A549 (cell line): ENCODE data around the gene NEK5. TPM values are rescaled to one million over a fixed set of nuclear protein-coding genes. Genes with fewer than 3 reads are reported as not detected.
A peak's percentile ranks its signal among the peaks of the same experiment; 100 is the strongest.

Source experiments
- ATAC-seq, 2 experiments: fragments of 200-7000 bp in 1 of 2; fragments of >200 bp in 1 of 2; cut with Nextera tagmentation in 1 of 2; cut with Tn5 transposase in 1 of 2; 3 replicates each; pipeline versions ENCODE4 v1.8.0 to v1.9.1; 2018 to 2020; ENCODE audit warnings: mild to moderate bottlenecking in 1 of 2, moderate library complexity in 1 of 2
- CTCF ChIA-PET: fragments of 300-600 bp; sonication (Branson Sonifier 250); formaldehyde crosslinking; extraction: SDS; loops from one replicate; lab custom pipeline; 2021; ENCODE audit warnings: antibody characterized with exemption, inconsistent platforms; lab: Yijun Ruan, JAX
- POLR2A ChIA-PET: fragments of 350-600 bp; formaldehyde crosslinking; extraction: SDS; loops from one replicate; lab custom pipeline; 2021; ENCODE audit warnings: antibody characterized with exemption, inconsistent platforms; lab: Yijun Ruan, JAX
- DNase-seq, 2 experiments: peaks; one replicate each; pipeline versions ENCODE4 v3.0.0 to v3.0.0-alpha.2; 2011 to 2016; ENCODE audit warnings: low read depth in 1 of 2, low spot score in 1 of 2
- FAIRE-seq: peaks from 2 replicates; lab custom pipeline; 2011; peaks lifted over from hg19 to GRCh38; lab: Jason Lieb, UNC
- H3K27ac ChIP-seq, 2 experiments: fragments of >200 bp; sonication (Bioruptor Twin); formaldehyde crosslinking; 3 replicates each; pipeline ENCODE4 v1.5.1; 2016 to 2017
- H3K4me1 ChIP-seq: fragments of >200 bp; sonication (Bioruptor Twin); formaldehyde crosslinking; 3 replicates; pipeline ENCODE4 v1.6.1; 2016
- H3K4me2 ChIP-seq: fragments of >200 bp; sonication (Bioruptor Twin); formaldehyde crosslinking; 3 replicates; pipeline ENCODE4 v1.6.1; 2016
- H3K4me3 ChIP-seq: fragments of >200 bp; sonication (Bioruptor Twin); formaldehyde crosslinking; 3 replicates; pipeline ENCODE4 v1.5.1; 2016
- H3K9me3 ChIP-seq: fragments of >200 bp; sonication (Bioruptor Twin); formaldehyde crosslinking; 3 replicates; pipeline ENCODE4 v1.6.1; 2016
- BHLHE40 ChIP-seq: IDR thresholded peaks from 2 replicates; pipeline ENCODE4 v1.6.1; 2012; ENCODE audit warnings: low read depth, low read length, inconsistent platforms
- CEBPB ChIP-seq, 2 experiments: fragments of >200 bp in 1 of 2; sonication (Bioruptor Twin) in 1 of 2; formaldehyde crosslinking in 1 of 2; IDR thresholded peaks; 2 replicates each; pipeline ENCODE4 v1.6.1; 2012 to 2016
- CHD4 ChIP-seq: fragments of 200-600 bp; sonication (generic); IDR thresholded peaks from 2 replicates; pipeline ENCODE4 v1.6.1; 2016; ENCODE audit warnings: antibody characterized with exemption, mild to moderate bottlenecking, borderline replicate concordance
- CTCF ChIP-seq: fragments of >200 bp; sonication (Bioruptor Twin); formaldehyde crosslinking; IDR thresholded peaks from 3 replicates; pipeline ENCODE4 v1.5.1; 2016
- ESRRA ChIP-seq: fragments of 150-350 bp; IDR thresholded peaks from 2 replicates; pipeline ENCODE4 v1.6.1; 2014; ENCODE audit warnings: mild to moderate bottlenecking, low read length, borderline replicate concordance
- FOSL2 ChIP-seq, 2 experiments: fragments of 450-650 bp in 1 of 2; fragments of >200 bp in 1 of 2; sonication (Bioruptor Twin) in 1 of 2; formaldehyde crosslinking; IDR thresholded peaks; 2 replicates each; pipeline versions ENCODE4 v1.5.0 to v1.6.1; 2016 to 2020; ENCODE audit warnings: mild to moderate bottlenecking in 1 of 2, moderate library complexity in 1 of 2
- GATA3 ChIP-seq: IDR thresholded peaks from 2 replicates; pipeline ENCODE4 v1.6.1; 2012; ENCODE audit warnings: borderline replicate concordance
- JUN ChIP-seq, 2 experiments: fragments of >200 bp; sonication (Bioruptor Twin); formaldehyde crosslinking; IDR thresholded peaks; 2 replicates in 1 of 2; 3 replicates in 1 of 2; pipeline ENCODE4 v1.6.1; 2016 to 2017
- KDM1A ChIP-seq: fragments of 200-600 bp; sonication (generic); IDR thresholded peaks from 2 replicates; pipeline ENCODE4 v1.6.1; 2016; ENCODE audit warnings: low read depth, mild to moderate bottlenecking
- MYC ChIP-seq: IDR thresholded peaks from 2 replicates; pipeline ENCODE4 v1.6.1; 2012; ENCODE audit warnings: mild to moderate bottlenecking, inconsistent platforms, low read length, improper control_type of control experiment, borderline replicate concordance
- NFE2L2 ChIP-seq: fragments of 150-350 bp; conservative IDR thresholded peaks from 2 replicates; pipeline ENCODE4 v1.6.1; 2014; ENCODE audit warnings: low read length
- POLR2AphosphoS2 ChIP-seq: conservative IDR thresholded peaks from 2 replicates; pipeline ENCODE4 v1.6.1; 2012; ENCODE audit warnings: low read length, improper control_type of control experiment, inconsistent platforms
- RAD21 ChIP-seq, 2 experiments: fragments of >200 bp in 1 of 2; sonication (Bioruptor Twin) in 1 of 2; formaldehyde crosslinking in 1 of 2; IDR thresholded peaks in 1 of 2; conservative IDR thresholded peaks in 1 of 2; 2 replicates in 1 of 2; 3 replicates in 1 of 2; pipeline ENCODE4 v1.6.1; 2012 to 2018; ENCODE audit warnings: inconsistent platforms in 1 of 2
- RCOR1 ChIP-seq: fragments of 150-350 bp; IDR thresholded peaks from 2 replicates; pipeline ENCODE4 v1.6.1; 2014; ENCODE audit warnings: antibody characterized with exemption, low read length, low read depth
- RNF2 ChIP-seq: fragments of 200-600 bp; sonication (generic); IDR thresholded peaks from 2 replicates; pipeline ENCODE4 v1.6.1; 2016; ENCODE audit warnings: low read depth, mild to moderate bottlenecking, antibody characterized with exemption, moderate library complexity, borderline replicate concordance
- SMC3 ChIP-seq: fragments of >200 bp; sonication (Bioruptor Twin); formaldehyde crosslinking; IDR thresholded peaks from 3 replicates; pipeline ENCODE4 v1.6.1; 2018; ENCODE audit warnings: inconsistent platforms
- TFCP2L1 ChIP-seq: fragments of 250-450 bp; sonication (Bioruptor Pico); IDR thresholded peaks from 2 replicates; pipeline ENCODE4 v1.5.0; 2021; ENCODE audit warnings: mild to moderate bottlenecking
- ZC3H11A ChIP-seq: fragments of 450-650 bp; IDR thresholded peaks from 2 replicates; pipeline ENCODE4 v1.6.1; 2014; ENCODE audit warnings: antibody characterized with exemption, mild to moderate bottlenecking
- WGBS: methylation state at CpG from one replicate; pipeline ENCODE4 v1.1.6; 2017; ENCODE audit errors: missing lambda C conversion rate; 5-methylcytosine and 5-hydroxymethylcytosine counted together
- polyA plus RNA-seq, 4 experiments: library from polyadenylated mRNA; depleted of rRNA in 3 of 4; stranded (reverse); fragments of >200 nt; fragmentation: RNase III in 1 of 4; extraction: RNeasy Plus Mini Kit Qiagen cat#74134 plus additional on column Dnase treatment in 1 of 4; gene quantifications; 2 replicates in 3 of 4; 3 replicates in 1 of 4; pipeline ENCODE4 v1.2.3, GENCODE V29; 2011 to 2017

Gene NEK5
- polyA plus RNA-seq, 2 of the 4 experiments (the other 2 are of a cell fraction) = 0.08 to 0.23 TPM

- Histone ChIP-seq H3K4me1 (no peaks in the 10 kb centered on the region), H3K9me3 (no peaks in the 10 kb centered on the region), H3K27ac (no peak overlapping the region), H3K4me3 (no peak overlapping the region), H3K4me2 (no peak overlapping the region)
- POLR2A ChIA-PET = no interaction called here
- DNase-seq = no peak
- 50% methylated on average over 1 of the region's 7 CpGs for WGBS
- peak in 1 of 2 experiments; percentile 63; a peak in 3 of 6 replicates for ATAC-seq
- FAIRE-seq = no peak
- CTCF ChIA-PET = interaction anchor here (1.5 kb wide), 1 partner anchor 123 kb away, joined by 5 read pairs; no protein-coding TSS in a partner anchor
- TF ChIP-seq GATA3 (no peak), BHLHE40 (no peak), RNF2 (no peak), POLR2AphosphoS2 (no peak)
Measured at GRCh38 chr13:52004511-52005170, 124.2 kb downstream of the NEK5 start.

GRCh38 chr13:52003541-52003940, 125.3 kb downstream of the NEK5 start:
- Histone ChIP-seq H3K4me3 (no peak overlapping the region), H3K27ac (no peak overlapping the region), H3K4me1 (no peaks in the 10 kb centered on the region), H3K4me2 (no peak overlapping the region), H3K9me3 (no peaks in the 10 kb centered on the region)
- TF ChIP-seq FOSL2 (IDR thresholded peaks at IDR 0.05) (no peak), FOSL2 (CRISPR knock-in tag; IDR thresholded peaks at IDR 0.05) (no peak), JUN (IDR thresholded peaks at IDR 0.05) (no peak)
- POLR2A ChIA-PET = no interaction called here
- CTCF ChIA-PET = interaction anchor here (1.5 kb wide), 1 partner anchor 124 kb away, joined by 5 read pairs; no protein-coding TSS in a partner anchor
- FAIRE-seq = no peak
- peak in 1 of 2 experiments; percentile 9 for DNase-seq
- ATAC-seq = no peak
- WGBS = 83% methylated on average over 4 of the region's 4 CpGs

- FAIRE-seq (no peak), ATAC-seq (no peak), DNase-seq (no peak)
- CTCF ChIA-PET = interaction anchor here (1.4 to 3.0 kb wide), 3 partner anchors 124 to 199 kb away, joined by 4 to 22 read pairs (median 5); partner anchors contain the start of gene NEK5
- Histone ChIP-seq H3K4me1 (no peaks in the 10 kb centered on the region), H3K4me3 (no peak overlapping the region), H3K9me3 (no peaks in the 10 kb centered on the region), H3K4me2 (no peak overlapping the region), H3K27ac (no peak overlapping the region)
- WGBS = 58% methylated on average over 4 of the region's 4 CpGs
- POLR2A ChIA-PET = no interaction called here
- no peak for TF ChIP-seq MYC
- no peak for TF ChIP-seq ZC3H11A
- TF ChIP-seq JUN (IDR thresholded peaks at IDR 0.05) = no peak
- no peak for TF ChIP-seq ESRRA
- no peak for TF ChIP-seq KDM1A
- no peak for TF ChIP-seq TFCP2L1 (CRISPR knock-in tag)
- TF ChIP-seq NFE2L2 = no peak
- no peak for TF ChIP-seq RCOR1
- TF ChIP-seq, all 56 proteins: peak for 0
Measured at GRCh38 chr13:52002361-52002760, 126.5 kb downstream of the NEK5 start.

- H3K27ac ChIP-seq = no peak overlapping the region
- TF ChIP-seq SMC3 (peak; percentile 26; the same call in 1 of the 3 replicates), CEBPB (IDR thresholded peaks at IDR 0.05) (no peak), RAD21 (conservative IDR thresholded peaks at IDR 0.05 in 1 of 2, IDR thresholded peaks at IDR 0.05 in 1 of 2) (peak; percentile 53 to 55; a peak in 4 of 5 replicates), CTCF (peak; percentile 52), CHD4 (no peak)
- no peak overlapping the region for H3K4me2 ChIP-seq
- ATAC-seq (peak; percentile 68 to 82; a peak in 3 of 6 replicates), DNase-seq (peak; percentile 40 to 46), FAIRE-seq (no peak)
- 19% methylated on average over 3 of the region's 3 CpGs for WGBS
- H3K9me3 ChIP-seq = no peaks in the 10 kb centered on the region
- no peak overlapping the region for H3K4me3 ChIP-seq
- no peaks in the 10 kb centered on the region for H3K4me1 ChIP-seq
- ChIA-PET POLR2A (no interaction called here), CTCF (interaction anchor here (0.6 to 3.0 kb wide), 10 partner anchors 8 to 200 kb away, joined by 3 to 22 read pairs (median 4); partner anchors contain the start of gene NEK5)
Measured at GRCh38 chr13:52001120-52001731, 127.6 kb downstream of the NEK5 start.
